OCI-LY7 (cell line): Measurements from ENCODE around the gene CAPN13. TPM values are rescaled to one million over a fixed set of nuclear protein-coding genes. Genes with fewer than 3 reads are reported as not detected.

Experiments
- BruUV-seq: library from RNA; stranded (reverse); fragments of 400-500 nt; replicated peaks from 2 replicates; lab custom pipeline; 2021; lab: Mats Ljungman, UMichigan
- CTCF ChIA-PET: fragments of 300-600 bp; sonication (Branson Sonifier 250); formaldehyde crosslinking; loops from one replicate; lab custom pipeline; 2022; ENCODE audit warnings: antibody characterized with exemption; ENCODE audit not compliant: unreplicated experiment; lab: Charles Lee
- POLR2A ChIA-PET: fragments of 300-600 bp; sonication (Branson Sonifier 250); formaldehyde crosslinking; loops from one replicate; lab custom pipeline; 2022; ENCODE audit warnings: antibody characterized with exemption; lab: Charles Lee
- DNase-seq: peaks from one replicate; pipeline ENCODE4 v3.0.0-alpha.2; 2015; ENCODE audit warnings: low spot score
- H2AFZ ChIP-seq: fragments of 200-600 bp; sonication (generic), shearing (Covaris generic); 2 replicates; pipeline ENCODE4 v1.6.1; 2014; ENCODE audit warnings: mild to moderate bottlenecking, antibody characterized with exemption, low read length, moderate library complexity
- H3K27ac ChIP-seq: fragments of 200-600 bp; sonication (generic); 2 replicates; pipeline ENCODE4 v1.5.1; 2014; ENCODE audit warnings: mixed run types, low read depth, mild to moderate bottlenecking, moderate library complexity, low read length, inconsistent platforms; ENCODE audit not compliant: poor library complexity, severe bottlenecking
- H3K36me3 ChIP-seq: fragments of 200-600 bp; sonication (generic); 2 replicates; pipeline ENCODE4 v1.6.1; 2014; ENCODE audit warnings: mild to moderate bottlenecking, antibody characterized with exemption, low read length, moderate library complexity, mixed read lengths; ENCODE audit not compliant: insufficient read depth
- H3K4me1 ChIP-seq: fragments of 200-600 bp; sonication (generic); 2 replicates; pipeline ENCODE4 v1.5.1; 2014; ENCODE audit warnings: mild to moderate bottlenecking, low read length; ENCODE audit not compliant: insufficient read depth, poor library complexity, severe bottlenecking
- H3K4me2 ChIP-seq: fragments of 200-600 bp; sonication (generic); 2 replicates; pipeline ENCODE4 v1.6.1; 2014; ENCODE audit warnings: mild to moderate bottlenecking, low read length
- H3K4me3 ChIP-seq: fragments of 200-600 bp; sonication (generic); 2 replicates; pipeline ENCODE4 v1.5.1; 2014; ENCODE audit warnings: mild to moderate bottlenecking, low read depth, low read length; ENCODE audit not compliant: poor library complexity, severe bottlenecking
- H3K79me2 ChIP-seq: fragments of 200-600 bp; sonication (generic); 2 replicates; pipeline ENCODE4 v1.6.1; 2016; ENCODE audit warnings: low read depth, mild to moderate bottlenecking, low read length, moderate library complexity, mixed read lengths; ENCODE audit not compliant: insufficient read depth
- H3K9me2 ChIP-seq: fragments of 200-600 bp; sonication (generic); 2 replicates; pipeline ENCODE4 v1.6.1; 2016; ENCODE audit warnings: mild to moderate bottlenecking, low read length, mixed read lengths; ENCODE audit not compliant: insufficient read depth
- H3K9me3 ChIP-seq: fragments of 200-600 bp; sonication (generic); 2 replicates; pipeline ENCODE4 v1.6.1; 2014; ENCODE audit warnings: mild to moderate bottlenecking, mixed run types, low read length, mixed read lengths
- H4K20me1 ChIP-seq: fragments of 200-600 bp; sonication (generic); 2 replicates; pipeline ENCODE4 v1.6.1; 2014; ENCODE audit warnings: mild to moderate bottlenecking, antibody characterized with exemption, low read length, moderate library complexity, mixed read lengths; ENCODE audit not compliant: insufficient read depth
- CTCF ChIP-seq: fragments of 200-600 bp; sonication (generic); conservative IDR thresholded peaks from 2 replicates; pipeline ENCODE4 v1.5.1; 2014; ENCODE audit warnings: mild to moderate bottlenecking, antibody characterized with exemption, low read length, moderate library complexity, mixed read lengths
- EZH2phosphoT487 ChIP-seq: fragments of 200-600 bp; sonication (generic); IDR thresholded peaks from 2 replicates; pipeline ENCODE4 v1.6.1; 2018; ENCODE audit warnings: low read depth, borderline replicate concordance, mild to moderate bottlenecking, mixed run types, antibody characterized with exemption, low read length, moderate library complexity, mixed read lengths
- intact Hi-C: fragments of 100-400 bp; cut with micrococcal nuclease; formaldehyde crosslinking; loops from one replicate; pipeline ENCODE4 v1.10.0; 2022; ENCODE audit not compliant: unreplicated experiment
- total RNA-seq, 2 experiments: library from RNA; depleted of rRNA in 1 of 2; stranded (reverse); fragments of >200 nt in 1 of 2; shearing (Covaris generic) in 1 of 2; gene quantifications; 2 replicates each; pipeline ENCODE4 v1.2.3, GENCODE V29; 2014 to 2022

Gene CAPN13
- total RNA-seq, 2 experiments from 2014 or later, result 0.13 TPM; not detected in 1

DNA sequence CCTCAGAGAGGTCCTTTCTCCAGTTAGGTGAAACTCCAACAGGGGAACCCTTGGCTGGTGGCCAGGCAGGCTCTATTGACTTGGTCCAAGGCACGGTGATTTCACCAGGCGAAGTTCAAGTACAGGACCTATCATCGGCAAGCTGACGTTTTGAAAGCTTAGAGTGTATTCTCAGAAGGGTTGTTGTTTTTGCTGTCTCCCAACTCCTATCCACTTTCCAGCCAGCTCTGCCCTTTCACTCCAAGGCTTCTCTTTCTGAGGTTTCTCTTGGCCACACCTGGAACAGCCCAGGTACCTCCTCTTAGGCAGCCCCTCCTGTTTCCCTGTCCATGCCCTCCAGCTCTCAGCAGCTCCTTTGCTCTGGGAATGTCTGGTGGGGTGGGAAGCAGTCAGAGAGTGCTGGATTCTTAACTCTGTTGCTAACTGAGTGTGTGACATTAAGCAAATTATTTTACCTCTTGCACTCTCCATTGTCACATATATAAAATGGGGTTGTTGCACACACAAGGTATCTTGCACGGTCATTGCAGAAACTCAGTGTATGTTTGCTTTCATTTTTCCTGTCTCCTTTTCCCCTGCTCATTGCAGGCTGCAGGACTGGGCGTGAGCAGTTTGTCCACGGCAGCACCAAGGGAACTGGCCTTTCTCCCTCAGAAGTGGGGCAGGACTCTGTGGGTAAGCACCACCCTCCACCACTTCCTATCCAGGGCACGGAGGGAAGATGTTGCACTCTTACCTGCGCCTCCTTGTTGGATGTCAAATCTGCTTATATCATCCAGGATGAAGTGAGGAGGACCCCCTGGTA, 30.2 kb downstream of the CAPN13 start:
- ChIA-PET POLR2A (no interaction called here), CTCF (no interaction called here)
- Histone ChIP-seq H3K4me1 (no peaks in the 10 kb centered on the region), H3K9me3 (no peaks in the 10 kb centered on the region), H3K9me2 (no peaks in the 10 kb centered on the region), H4K20me1 (no peaks in the 10 kb centered on the region), H3K27ac (no peak overlapping the region), H3K79me2 (no peaks in the 10 kb centered on the region), H2AFZ (no peak overlapping the region), H3K36me3 (no peaks in the 10 kb centered on the region), H3K4me2 (no peak overlapping the region), H3K4me3 (no peak overlapping the region)
- no peak for DNase-seq
- no TSS peak for BruUV-seq
- intact Hi-C loops, result no loop called here
- no peak for TF ChIP-seq CTCF
- TF ChIP-seq EZH2phosphoT487, result no peak

- Histone ChIP-seq H2AFZ (no peak overlapping the region), H3K4me1 (no peaks in the 10 kb centered on the region), H3K79me2 (no peaks in the 10 kb centered on the region), H3K27ac (no peak overlapping the region), H4K20me1 (no peaks in the 10 kb centered on the region), H3K9me2 (no peaks in the 10 kb centered on the region), H3K36me3 (no peaks in the 10 kb centered on the region), H3K4me3 (no peak overlapping the region), H3K9me3 (no peaks in the 10 kb centered on the region), H3K4me2 (no peak overlapping the region)
- intact Hi-C loops, result no loop called here
- DNase-seq, result no peak
- TF ChIP-seq EZH2phosphoT487 (no peak), CTCF (no peak)
- BruUV-seq, result no TSS peak
- CTCF ChIA-PET, result no interaction called here
- POLR2A ChIA-PET, result no interaction called here
These were observed 31.4 kb downstream of the CAPN13 start for GRCh38 chr2:30775833-30776232.

DNA sequence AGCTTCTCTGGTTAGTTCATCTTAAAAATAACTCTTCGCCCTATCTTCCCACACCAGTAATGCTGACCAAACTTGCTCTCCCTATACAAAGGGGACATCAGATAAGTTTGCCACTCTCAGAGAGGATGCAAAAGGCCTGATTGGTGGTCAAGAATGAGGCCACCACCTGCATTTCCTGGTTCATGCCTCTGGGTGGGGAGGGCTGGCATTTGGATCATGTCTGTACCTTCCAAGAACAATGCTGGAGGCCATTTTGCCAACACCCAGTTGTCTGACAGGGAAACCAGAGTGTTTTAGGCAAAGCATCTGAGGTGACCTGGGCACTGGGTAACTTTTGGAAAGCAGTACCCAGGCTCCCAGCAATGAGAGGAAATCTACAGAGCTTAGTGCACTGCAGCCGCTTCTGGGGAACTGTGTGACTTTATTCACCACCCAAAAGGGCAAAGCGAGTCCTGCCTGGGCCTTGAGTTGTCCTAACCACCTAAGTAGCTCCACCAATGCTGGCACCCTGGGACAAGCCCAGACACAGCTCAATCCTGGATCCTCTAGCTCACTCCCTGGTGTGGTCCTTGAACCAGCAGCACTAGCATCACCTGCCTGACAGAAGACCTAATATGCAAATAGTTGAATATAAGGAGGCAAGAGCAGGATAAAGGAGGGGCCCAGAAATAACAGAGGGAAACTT, 35.1 kb downstream of the CAPN13 start:
- ChIA-PET CTCF (no interaction called here), POLR2A (no interaction called here)
- intact Hi-C loops, result no loop called here
- Histone ChIP-seq H3K4me1 (peaks cover 6% of the 10 kb centered on the region), H3K4me3 (no peak overlapping the region), H3K9me2 (no peaks in the 10 kb centered on the region), H3K4me2 (no peak overlapping the region), H4K20me1 (no peaks in the 10 kb centered on the region), H3K79me2 (no peaks in the 10 kb centered on the region), H3K36me3 (no peaks in the 10 kb centered on the region), H3K9me3 (no peaks in the 10 kb centered on the region), H2AFZ (no peak overlapping the region), H3K27ac (no peak overlapping the region)
- no TSS peak for BruUV-seq
- no peak for TF ChIP-seq CTCF
- TF ChIP-seq EZH2phosphoT487, result no peak
- DNase-seq, result no peak
